Spleen (tissue), 7 donors: ENCODE measurements around the gene CPED1.

Source experiments
- POLR2A ChIP-seq, 3 donors: fragments of 450-650 bp; IDR thresholded peaks; one replicate each; pipeline ENCODE4 v1.5.1; 2017; ENCODE audit warnings: antibody characterized with exemption in 3 of 3, mild to moderate bottlenecking in 1 of 3
- POLR2AphosphoS5 ChIP-seq, 3 donors: sonication (generic); formaldehyde crosslinking; IDR thresholded peaks; one replicate each; pipeline ENCODE4 v1.5.1; 2017; ENCODE audit warnings: antibody characterized with exemption in 3 of 3
- TF ChIP-seq, protein P1 (sequence below), 11 experiments: fragments of 200-600 bp in 7 of 11; fragments of 450-650 bp in 4 of 11; sonication (generic) in 4 of 11; IDR thresholded peaks in 8 of 11; conservative IDR thresholded peaks in 3 of 11; 1 replicate in 7 of 11; 2 replicates in 4 of 11; pipeline versions ENCODE4 v1.4.0 to v1.8.0; 2016 to 2021; ENCODE audit warnings: antibody characterized with exemption in 11 of 11, inconsistent platforms in 4 of 11, mild to moderate bottlenecking in 1 of 11
- donor health status: DM: no; HTN: no; CAD: no; lungs with moderate emphysema.
- donor health status: DM: no; HTN: no; CAD: no.
- donor health status: DM: no; HTN: no; CAD: no.

GRCh38 chr7:121039510-121039822 is 51.0 kb downstream of the CPED1 start:
- TF ChIP-seq, protein P1, sequence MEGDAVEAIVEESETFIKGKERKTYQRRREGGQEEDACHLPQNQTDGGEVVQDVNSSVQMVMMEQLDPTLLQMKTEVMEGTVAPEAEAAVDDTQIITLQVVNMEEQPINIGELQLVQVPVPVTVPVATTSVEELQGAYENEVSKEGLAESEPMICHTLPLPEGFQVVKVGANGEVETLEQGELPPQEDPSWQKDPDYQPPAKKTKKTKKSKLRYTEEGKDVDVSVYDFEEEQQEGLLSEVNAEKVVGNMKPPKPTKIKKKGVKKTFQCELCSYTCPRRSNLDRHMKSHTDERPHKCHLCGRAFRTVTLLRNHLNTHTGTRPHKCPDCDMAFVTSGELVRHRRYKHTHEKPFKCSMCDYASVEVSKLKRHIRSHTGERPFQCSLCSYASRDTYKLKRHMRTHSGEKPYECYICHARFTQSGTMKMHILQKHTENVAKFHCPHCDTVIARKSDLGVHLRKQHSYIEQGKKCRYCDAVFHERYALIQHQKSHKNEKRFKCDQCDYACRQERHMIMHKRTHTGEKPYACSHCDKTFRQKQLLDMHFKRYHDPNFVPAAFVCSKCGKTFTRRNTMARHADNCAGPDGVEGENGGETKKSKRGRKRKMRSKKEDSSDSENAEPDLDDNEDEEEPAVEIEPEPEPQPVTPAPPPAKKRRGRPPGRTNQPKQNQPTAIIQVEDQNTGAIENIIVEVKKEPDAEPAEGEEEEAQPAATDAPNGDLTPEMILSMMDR (IDR thresholded peaks at IDR 0.05 in 8 of 11, conservative IDR thresholded peaks at IDR 0.05 in 3 of 11): no peak
- TF ChIP-seq POLR2A (IDR thresholded peaks at IDR 0.05) (no peak), POLR2AphosphoS5 (IDR thresholded peaks at IDR 0.05) (no peak)
